GM10847 (cell line): Measurements from ENCODE around the gene PREX1.

Source experiments
- POLR2A ChIP-seq: IDR thresholded peaks from 2 replicates; pipeline ENCODE4 v1.6.1; 2011; ENCODE audit not compliant: insufficient read length; ENCODE audit errors: extremely low read depth

PREX1 gene

DNA sequence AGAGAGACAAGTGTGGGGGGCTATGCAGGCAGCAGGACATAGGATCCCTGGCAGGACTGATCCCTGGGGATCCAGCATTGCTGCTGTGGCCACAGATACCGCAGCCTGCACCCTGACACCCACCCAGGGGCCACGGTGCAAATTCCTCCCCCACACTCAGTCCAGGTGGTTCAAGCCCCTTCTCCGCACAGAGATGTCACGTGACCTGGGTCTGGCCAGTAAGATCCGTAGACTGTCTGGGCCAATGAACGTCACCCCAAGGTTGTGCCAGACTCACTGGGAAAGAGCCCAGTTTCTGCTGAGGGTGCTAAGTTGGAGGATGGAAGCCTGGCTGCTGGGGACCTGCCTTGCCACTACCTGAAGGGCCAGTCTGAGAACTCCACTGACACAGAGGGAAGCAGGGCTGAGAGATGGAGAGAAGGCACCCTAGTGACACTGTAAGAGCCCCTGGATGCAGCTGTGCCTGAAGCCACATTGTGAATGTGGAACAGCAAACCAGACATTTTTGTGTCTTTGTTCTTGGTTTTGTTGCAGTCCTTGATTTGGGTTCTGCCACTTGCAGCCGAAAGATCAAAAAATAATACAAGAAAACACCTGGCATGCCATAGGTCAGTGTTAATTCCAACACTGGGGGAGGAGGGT lies 228.6 kb downstream of the PREX1 start:
- TF ChIP-seq POLR2A = no peak

DNA sequence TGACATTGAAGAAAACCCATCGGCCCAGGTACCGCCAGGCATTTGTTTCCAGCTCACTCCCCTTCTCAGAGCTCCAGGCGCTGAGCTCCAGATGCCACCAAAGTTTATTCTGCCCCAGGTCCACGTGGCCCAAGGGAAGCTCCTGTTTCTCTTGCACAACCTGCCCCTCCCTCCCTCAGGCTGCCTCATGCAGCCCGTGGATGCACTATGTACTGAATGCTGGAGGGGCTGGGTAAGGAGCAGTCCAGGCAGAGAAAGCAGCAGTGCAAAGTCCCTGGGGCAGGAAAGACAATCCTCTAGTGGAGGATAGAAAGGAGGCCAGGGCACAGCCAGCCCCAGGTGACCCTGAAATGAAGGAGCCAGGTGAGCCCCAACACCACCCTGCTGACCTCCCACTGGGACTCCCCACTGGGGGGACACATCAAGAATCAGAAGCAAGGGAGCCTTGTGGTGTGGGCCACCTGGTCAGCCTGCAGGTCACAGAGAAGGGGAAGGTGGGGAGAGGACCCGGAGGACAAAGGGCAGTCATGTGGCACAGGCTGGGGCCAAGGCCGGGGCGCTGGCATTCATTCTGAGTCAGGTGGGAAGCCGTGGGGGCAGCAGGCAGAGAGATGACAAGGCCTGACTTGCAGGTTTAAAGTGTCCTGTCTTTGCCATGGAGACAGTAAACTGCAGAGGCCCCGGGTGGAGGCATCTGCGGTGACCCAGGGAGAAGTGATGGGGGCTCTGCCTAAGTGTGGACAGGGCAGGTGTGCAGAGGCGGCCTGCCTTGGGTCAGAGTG lies 230.1 kb downstream of the PREX1 start:
- no peak for TF ChIP-seq POLR2A

DNA sequence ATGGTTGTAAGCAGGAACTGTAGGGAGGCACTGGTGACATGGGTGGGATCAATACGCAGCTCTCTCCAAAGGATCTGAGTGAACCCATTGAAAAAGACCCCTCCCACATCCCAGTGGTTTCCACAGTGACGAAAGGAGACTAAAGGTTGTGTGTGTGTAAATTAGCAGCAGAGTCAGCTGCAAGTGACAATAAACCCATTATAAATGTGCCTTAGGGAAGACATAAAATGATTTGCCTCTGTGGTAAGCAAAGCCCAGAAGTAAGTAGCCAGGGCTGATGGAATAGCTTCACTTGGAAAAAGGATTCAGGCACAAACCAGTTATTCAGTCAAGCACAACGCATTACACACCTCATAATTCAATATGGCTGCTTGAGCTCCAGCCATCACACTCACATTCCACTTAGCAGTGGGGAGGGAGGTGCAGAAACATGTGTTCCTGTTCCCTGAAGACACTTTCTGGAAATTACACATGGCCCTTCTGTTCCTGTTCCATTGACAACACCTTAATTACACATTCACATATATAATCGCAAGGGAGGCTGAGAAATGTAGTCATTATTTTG lies 231.4 kb downstream of the PREX1 start:
- TF ChIP-seq POLR2A = no peak

- TF ChIP-seq POLR2A = no peak
These were observed 232.1 kb downstream of the PREX1 start for GRCh38 chr20:48595495-48596333.

DNA sequence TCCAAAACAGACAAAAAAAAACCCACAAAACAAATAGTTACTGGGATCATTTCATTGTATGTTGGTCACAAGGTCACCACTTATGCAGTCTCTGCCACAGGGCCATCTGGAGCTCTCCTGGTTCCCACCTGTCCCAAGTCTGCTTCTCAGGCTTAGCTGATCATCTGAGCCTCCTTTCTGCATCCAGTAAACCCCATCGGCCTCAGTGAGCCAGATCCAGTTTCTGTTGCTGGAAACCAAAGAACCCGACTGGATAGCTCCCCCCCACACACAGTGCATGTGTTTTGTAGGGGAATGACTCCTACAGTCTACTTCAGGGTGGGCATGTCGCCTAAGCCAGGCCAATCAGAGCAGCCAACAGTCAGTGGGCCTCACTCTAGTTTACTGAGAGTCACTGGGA lies 233.3 kb downstream of the PREX1 start:
- TF ChIP-seq POLR2A = no peak

GRCh38 chr20:48592107-48592940 lies 235.5 kb downstream of the PREX1 start:
- TF ChIP-seq POLR2A = no peak

- TF ChIP-seq POLR2A = no peak
These were observed 241.1 kb downstream of the PREX1 start for GRCh38 chr20:48586730-48587129.

- TF ChIP-seq POLR2A = no peak
These were observed 242.5 kb downstream of the PREX1 start for GRCh38 chr20:48585061-48585870.

DNA sequence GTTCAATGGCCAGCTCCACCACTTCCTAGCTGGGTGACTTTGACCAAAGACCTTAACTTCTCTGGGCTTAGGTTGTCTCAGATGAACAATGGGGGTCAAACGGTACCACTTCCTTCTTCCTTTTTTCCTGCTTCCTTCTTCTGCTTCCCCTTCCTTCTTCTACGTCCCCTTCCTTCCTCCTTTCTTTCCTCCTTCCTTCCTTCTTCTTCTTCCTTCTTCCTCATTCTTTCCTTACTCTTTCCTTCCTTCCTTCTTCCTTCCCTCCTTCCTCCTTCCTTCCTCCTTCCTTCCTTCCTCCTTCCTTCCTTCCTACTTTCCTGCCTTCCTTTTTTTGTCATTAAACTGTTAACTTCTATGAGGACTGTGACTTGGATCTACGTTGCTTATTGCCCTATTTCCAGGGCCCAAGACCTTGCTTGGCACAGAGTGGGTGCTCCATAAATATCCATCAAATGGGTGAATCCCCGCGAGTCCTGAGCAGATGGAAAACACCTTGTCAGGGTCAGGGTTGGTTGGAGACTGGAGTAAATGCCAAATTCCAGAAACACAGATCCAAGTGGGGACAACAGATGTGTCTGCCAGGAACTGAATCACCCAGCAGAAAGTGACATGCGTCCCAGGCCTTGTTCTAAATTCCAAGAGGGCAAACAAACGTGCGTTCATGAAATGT lies 243.3 kb downstream of the PREX1 start:
- no peak for TF ChIP-seq POLR2A

- TF ChIP-seq POLR2A = no peak
These were observed 244.0 kb downstream of the PREX1 start for GRCh38 chr20:48583801-48584200.

DNA sequence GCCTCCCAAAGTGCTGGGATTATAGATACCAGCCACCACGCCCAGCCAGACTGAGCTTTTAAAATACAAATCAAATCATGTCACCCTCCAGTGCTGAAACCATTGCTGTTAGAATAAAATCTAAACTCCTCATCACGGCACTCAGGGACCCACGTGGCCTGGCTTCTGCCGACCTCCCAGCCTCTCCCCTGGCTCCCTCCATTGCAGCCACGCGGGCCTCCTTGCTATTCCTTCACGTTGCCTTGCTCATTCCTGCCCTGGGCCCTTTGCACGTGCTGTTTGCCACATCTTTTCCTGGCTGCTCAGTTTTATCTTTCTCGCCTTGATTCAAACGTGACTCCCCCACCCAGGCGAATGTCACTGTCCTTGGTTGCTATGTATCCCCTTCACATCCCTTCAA lies 244.6 kb downstream of the PREX1 start:
- no peak for TF ChIP-seq POLR2A

DNA sequence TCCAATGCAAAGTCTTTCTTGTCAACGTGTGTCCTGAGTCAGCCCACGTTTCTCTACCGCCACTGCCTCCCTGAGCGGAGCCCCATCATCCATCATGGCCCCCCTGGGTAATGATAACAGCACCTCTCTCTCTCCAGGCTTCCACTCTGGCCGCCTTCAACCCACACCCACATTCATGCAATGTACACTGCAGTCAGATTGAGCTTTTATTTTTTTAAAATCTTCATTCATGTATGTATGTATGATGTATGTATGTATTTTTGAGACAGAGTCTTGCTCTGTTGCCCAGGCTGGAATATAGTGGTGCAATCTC lies 245.2 kb downstream of the PREX1 start:
- TF ChIP-seq POLR2A = no peak

- TF ChIP-seq POLR2A = no peak
These were observed 246.6 kb downstream of the PREX1 start for GRCh38 chr20:48581167-48581566.

- no peak for TF ChIP-seq POLR2A
These were observed 249.3 kb downstream of the PREX1 start for GRCh38 chr20:48578397-48579098.
